Testis (tissue), 3 donors: ENCODE measurements around the gene MRPS7. TPM values are rescaled to one million over a fixed set of nuclear protein-coding genes. Genes with fewer than 3 reads are reported as not detected.

ENCODE experiments used
- DNase-seq: peaks from one replicate; pipeline ENCODE4 v3.0.0-alpha.2; 2019
- H3K27ac ChIP-seq, 2 donors: fragments of 200-600 bp; sonication (generic); one replicate each; pipeline ENCODE4 v1.5.1; 2019
- H3K27me3 ChIP-seq: fragments of 200-600 bp; sonication (generic); one replicate; pipeline ENCODE4 v1.5.1; 2019
- H3K36me3 ChIP-seq: fragments of 200-600 bp; sonication (generic); one replicate; pipeline ENCODE4 v1.5.1; 2017; ENCODE audit warnings: low read depth; ENCODE audit errors: missing control alignments
- H3K4me1 ChIP-seq: fragments of 200-600 bp; sonication (generic); one replicate; pipeline ENCODE4 v1.5.1; 2019
- H3K4me3 ChIP-seq, 2 donors: fragments of 200-600 bp; sonication (generic); one replicate each; pipeline ENCODE4 v1.5.1; 2017 to 2019
- H3K9me3 ChIP-seq: fragments of 200-600 bp; sonication (generic); one replicate; pipeline ENCODE4 v1.5.1; 2017
- POLR2A ChIP-seq: fragments of 450-650 bp; IDR thresholded peaks from one replicate; pipeline ENCODE4 v1.6.1; 2017; ENCODE audit warnings: antibody characterized with exemption, mild to moderate bottlenecking, moderate library complexity
- WGBS, 2 donors: methylation state at CpG; one replicate each; pipeline ENCODE4 v1.1.5; 2018; 5-methylcytosine and 5-hydroxymethylcytosine counted together
- intact Hi-C: fragments of 100-400 bp; cut with DNase I; formaldehyde crosslinking; loops from one replicate; pipeline ENCODE4 v1.15.1; 2023; ENCODE audit warnings: low total_unique reads
- polyA plus RNA-seq: library from polyadenylated mRNA; stranded (reverse); fragments of 350-450 nt; fragmentation: Illumina TruSeq; extraction: RNeasy Lipid Tissue Mini Kit (QIAGEN cat#74804); gene quantifications from one replicate; pipeline ENCODE4 v1.2.3, GENCODE V29; 2014; ENCODE audit warnings: low read depth, low replicate concordance; ENCODE audit not compliant: insufficient read depth
- total RNA-seq, 2 donors: library from RNA; depleted of rRNA; stranded (reverse); fragments of >200 nt; gene quantifications; one replicate each; pipeline ENCODE4 v1.2.3, GENCODE V29; 2016
- TF ChIP-seq, protein P1 (sequence below), 3 experiments: fragments of 450-650 bp in 2 of 3; fragments of 200-600 bp in 1 of 3; sonication (generic) in 1 of 3; IDR thresholded peaks; one replicate each; pipeline ENCODE4 v1.5.1; 2016 to 2019; ENCODE audit warnings: antibody characterized with exemption in 3 of 3, mild to moderate bottlenecking in 2 of 3, moderate library complexity in 1 of 3

MRPS7 gene
- total and polyA plus RNA-seq, 3 donors from 2014 or later = 53.3 to 83.5 (median 72.9) TPM

DNA sequence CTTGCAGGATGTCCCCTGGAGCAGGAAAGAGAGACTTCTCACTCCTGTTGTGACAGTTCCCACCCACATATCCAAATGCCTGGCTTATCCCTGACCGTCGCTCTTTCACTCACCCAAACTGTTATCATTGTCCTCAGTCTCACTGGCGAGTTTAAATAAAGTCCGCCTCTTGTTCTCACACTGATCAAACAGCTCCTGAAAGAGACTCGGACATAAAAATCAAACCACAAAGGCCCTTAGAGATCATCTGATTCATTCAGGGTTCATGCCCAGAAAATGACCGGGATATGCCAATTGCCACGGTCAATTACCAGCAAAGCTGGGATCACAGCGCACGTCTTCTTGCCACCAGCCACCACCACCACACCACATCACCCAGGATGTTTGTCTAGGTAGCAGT is 20.2 kb upstream of the MRPS7 start:
- no peak overlapping the region for H3K4me3 ChIP-seq
- WGBS, 2 donors = 92 to 94% methylated on average over 9 of the region's 9 CpGs
- peaks cover 14% of the 10 kb centered on the region for H3K4me1 ChIP-seq
- no peaks in the 10 kb centered on the region for H3K27me3 ChIP-seq
- intact Hi-C loops = no loop called here
- peak overlapping the region in 1 of 2 donors; percentile 63 for H3K27ac ChIP-seq
- DNase-seq = no peak
- TF ChIP-seq POLR2A = no peak
- TF ChIP-seq, protein P1, sequence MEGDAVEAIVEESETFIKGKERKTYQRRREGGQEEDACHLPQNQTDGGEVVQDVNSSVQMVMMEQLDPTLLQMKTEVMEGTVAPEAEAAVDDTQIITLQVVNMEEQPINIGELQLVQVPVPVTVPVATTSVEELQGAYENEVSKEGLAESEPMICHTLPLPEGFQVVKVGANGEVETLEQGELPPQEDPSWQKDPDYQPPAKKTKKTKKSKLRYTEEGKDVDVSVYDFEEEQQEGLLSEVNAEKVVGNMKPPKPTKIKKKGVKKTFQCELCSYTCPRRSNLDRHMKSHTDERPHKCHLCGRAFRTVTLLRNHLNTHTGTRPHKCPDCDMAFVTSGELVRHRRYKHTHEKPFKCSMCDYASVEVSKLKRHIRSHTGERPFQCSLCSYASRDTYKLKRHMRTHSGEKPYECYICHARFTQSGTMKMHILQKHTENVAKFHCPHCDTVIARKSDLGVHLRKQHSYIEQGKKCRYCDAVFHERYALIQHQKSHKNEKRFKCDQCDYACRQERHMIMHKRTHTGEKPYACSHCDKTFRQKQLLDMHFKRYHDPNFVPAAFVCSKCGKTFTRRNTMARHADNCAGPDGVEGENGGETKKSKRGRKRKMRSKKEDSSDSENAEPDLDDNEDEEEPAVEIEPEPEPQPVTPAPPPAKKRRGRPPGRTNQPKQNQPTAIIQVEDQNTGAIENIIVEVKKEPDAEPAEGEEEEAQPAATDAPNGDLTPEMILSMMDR (IDR thresholded peaks at IDR 0.05) = no peak
- no peaks in the 10 kb centered on the region for H3K9me3 ChIP-seq
- peaks cover 2% of the 10 kb centered on the region for H3K36me3 ChIP-seq

DNA sequence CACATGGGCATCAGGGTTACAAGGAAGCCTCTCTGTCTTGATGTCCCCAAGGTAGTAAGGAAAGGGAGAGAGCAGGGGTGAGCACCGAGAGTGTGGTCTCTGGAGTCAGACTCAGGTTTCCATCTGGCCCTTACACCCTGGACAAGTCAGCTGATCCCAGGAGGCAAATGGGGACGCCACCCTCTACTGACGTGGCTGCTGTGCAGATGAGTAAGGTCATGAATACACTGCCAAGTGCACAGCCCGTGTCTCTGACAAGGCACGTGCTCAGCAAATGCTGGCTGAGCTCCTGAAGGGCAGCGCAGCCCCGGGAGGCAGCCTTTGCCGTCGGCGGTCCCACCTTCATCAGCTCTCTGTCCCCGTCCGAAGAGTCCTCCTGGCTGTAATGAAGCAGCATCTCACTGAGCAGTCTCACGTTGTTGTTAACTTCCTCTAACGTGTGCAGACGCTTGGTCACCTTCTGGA is 19.7 kb upstream of the MRPS7 start:
- Histone ChIP-seq H3K27ac (no peak overlapping the region), H3K27me3 (no peaks in the 10 kb centered on the region), H3K9me3 (no peaks in the 10 kb centered on the region), H3K36me3 (peaks cover 2% of the 10 kb centered on the region), H3K4me3 (no peak overlapping the region), H3K4me1 (peaks cover 14% of the 10 kb centered on the region)
- 78% methylated on average over 13 to 15 of the region's 15 CpGs for WGBS, 2 donors
- intact Hi-C loops = no loop called here
- no peak for DNase-seq
- TF ChIP-seq, protein P1 (IDR thresholded peaks at IDR 0.05) = no peak
- no peak for TF ChIP-seq POLR2A

DNA sequence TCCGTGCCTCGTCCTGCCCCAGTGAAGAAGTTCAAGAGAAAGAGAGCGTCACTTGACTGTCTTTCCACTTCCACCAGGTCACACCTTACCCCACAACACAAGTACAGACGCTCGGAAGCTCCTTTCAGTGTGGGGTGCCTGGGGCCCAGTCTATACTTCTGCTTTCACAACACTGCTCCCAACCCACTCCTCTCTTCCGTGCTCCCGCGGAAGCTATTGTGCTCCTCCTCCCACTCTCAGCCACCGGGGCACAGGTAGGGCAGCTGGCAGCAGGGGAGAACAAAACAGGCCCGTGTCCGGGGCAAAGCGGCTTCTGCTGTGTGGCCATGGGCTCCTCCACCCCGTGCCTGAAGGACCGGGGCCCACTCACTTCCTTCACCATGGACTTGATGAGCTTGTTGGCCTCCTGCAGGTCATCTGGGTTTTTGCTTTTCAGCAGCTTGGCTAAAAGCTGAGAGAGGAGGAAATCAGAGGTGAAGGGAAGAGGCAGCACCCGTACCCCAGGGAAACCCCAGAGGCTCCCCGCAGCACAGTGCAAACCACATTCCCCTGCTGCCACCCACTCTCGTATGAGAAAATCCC is 19.1 kb upstream of the MRPS7 start:
- H3K9me3 ChIP-seq = no peaks in the 10 kb centered on the region
- no peak overlapping the region for H3K27ac ChIP-seq
- peaks cover 2% of the 10 kb centered on the region for H3K36me3 ChIP-seq
- no peaks in the 10 kb centered on the region for H3K27me3 ChIP-seq
- no peak for DNase-seq
- intact Hi-C loops = no loop called here
- H3K4me1 ChIP-seq = peaks cover 14% of the 10 kb centered on the region
- WGBS, 2 donors = 94 to 96% methylated on average over 15 of the region's 17 CpGs
- H3K4me3 ChIP-seq = no peak overlapping the region
- TF ChIP-seq, protein P1 (IDR thresholded peaks at IDR 0.05) = no peak

DNA sequence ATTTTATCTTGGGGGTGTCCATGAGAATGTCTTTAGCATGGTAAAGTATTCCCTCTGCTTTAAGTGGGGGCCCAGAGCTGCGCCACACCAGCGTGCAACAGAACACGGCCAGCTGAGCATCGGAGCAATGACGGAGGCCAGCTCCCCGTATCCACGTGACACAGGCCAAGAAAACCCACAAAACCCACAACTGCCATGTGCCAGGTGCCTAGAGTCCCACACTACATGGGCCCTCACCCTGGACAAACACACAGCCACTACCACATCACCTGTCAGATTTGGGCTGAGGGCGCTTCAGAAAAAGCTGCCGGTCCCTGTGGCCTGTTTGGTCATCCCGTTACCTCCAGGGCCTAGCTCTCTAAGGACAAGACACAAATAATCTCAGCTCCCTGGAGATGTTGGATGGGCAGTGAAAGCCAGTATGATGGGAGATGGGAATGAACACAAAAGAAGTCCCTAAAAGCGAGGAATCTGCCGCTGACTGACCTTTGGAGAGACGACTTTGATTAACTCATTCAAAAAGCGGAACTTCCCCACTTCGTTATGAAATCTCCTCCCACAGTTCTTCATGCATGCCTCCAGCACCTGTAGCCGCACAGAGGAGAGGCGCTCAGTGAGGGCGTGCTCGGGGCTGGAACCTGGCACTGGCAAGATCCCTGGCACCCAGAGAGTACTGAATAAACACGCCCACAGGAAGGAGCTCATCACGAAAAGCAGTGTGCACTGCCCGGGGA is 17.4 kb upstream of the MRPS7 start:
- intact Hi-C loops = no loop called here
- WGBS, 2 donors = 85% methylated on average over 22 of the region's 22 CpGs

More for the DNA sequence above, 17.4 kb upstream of the MRPS7 start:
- Histone ChIP-seq H3K27me3 (no peaks in the 10 kb centered on the region), H3K4me3 (no peak overlapping the region), H3K27ac (no peak overlapping the region), H3K9me3 (no peaks in the 10 kb centered on the region), H3K4me1 (peaks cover 14% of the 10 kb centered on the region), H3K36me3 (peaks cover 2% of the 10 kb centered on the region)
- DNase-seq = no peak
- TF ChIP-seq, protein P1 (IDR thresholded peaks at IDR 0.05) = no peak
- no peak for TF ChIP-seq POLR2A
